Stimulated activated CD8-positive, alpha-beta memory T cell treated with anti-CD3 and anti-CD28 coated beads, Interleukin-15, amount 100 ng/mL, for 24 hours (primary cell): ENCODE data around the gene TMX2.
"Not testable (repeated sequence)": the region's sequence is repeated elsewhere in the genome, so short reads cannot be mapped to it uniquely, and the experiment has no call there.

Source experiments
- DNase-seq: peaks from one replicate; pipeline ENCODE4 v3.0.0-alpha.2; 2020; ENCODE audit warnings: low read depth

Gene TMX2

GRCh38 chr11:57712256-57713150 lies at the start of gene TMX2:
Gene TMX2, plus strand, starts transcription at chr11:57712593. Its CDS starts 26 bp downstream, at chr11:57712619.
- peak; percentile 71 for DNase-seq

- DNase-seq: no peak
These were observed 49.5 kb upstream of the TMX2 start for GRCh38 chr11:57662893-57663292.

GRCh38 chr11:57663975-57664374 lies 48.4 kb upstream of the TMX2 start:
- DNase-seq: no peak

- DNase-seq: peak; percentile 58
These were observed 45.2 kb upstream of the TMX2 start for GRCh38 chr11:57667117-57667735.

- DNase-seq: peak; percentile 97
These were observed 44.5 kb upstream of the TMX2 start, which contains the start of gene ZDHHC5 for GRCh38 chr11:57667736-57668433. Gene ZDHHC5, plus strand, starts transcription at chr11:57668114. Its CDS starts 4,977 bp downstream, at chr11:57673091.

GRCh38 chr11:57668434-57668782 lies 44.0 kb upstream of the TMX2 start:
- DNase-seq: no peak

- no peak for DNase-seq
These were observed 38.1 kb upstream of the TMX2 start for GRCh38 chr11:57674251-57674650.

- DNase-seq: no peak
These were observed 37.0 kb upstream of the TMX2 start for GRCh38 chr11:57675176-57675941.

GRCh38 chr11:57679396-57679795 lies 33.0 kb upstream of the TMX2 start:
- DNase-seq: no peak

GRCh38 chr11:57680552-57680874 lies 31.9 kb upstream of the TMX2 start:
- no peak for DNase-seq

GRCh38 chr11:57681168-57681567 lies 31.2 kb upstream of the TMX2 start:
- no peak for DNase-seq

- not testable (repeated sequence) for DNase-seq
These were observed 21.9 kb upstream of the TMX2 start for GRCh38 chr11:57690474-57690873.

GRCh38 chr11:57698843-57699365 lies 13.5 kb upstream of the TMX2 start:
- no peak for DNase-seq

- no peak for DNase-seq
These were observed 12.6 kb upstream of the TMX2 start for GRCh38 chr11:57699813-57700212.

GRCh38 chr11:57700425-57700824 lies 12.0 kb upstream of the TMX2 start:
- no peak for DNase-seq

- DNase-seq: no peak
These were observed 9.1 kb upstream of the TMX2 start for GRCh38 chr11:57703341-57703740.

- DNase-seq: no peak
These were observed 7.5 kb upstream of the TMX2 start for GRCh38 chr11:57704932-57705331.

GRCh38 chr11:57705432-57705831 lies 7.0 kb upstream of the TMX2 start:
- not testable (repeated sequence) for DNase-seq

- no peak for DNase-seq
These were observed 2.5 kb upstream of the TMX2 start for GRCh38 chr11:57709802-57710367.

- peak; percentile 49 for DNase-seq
These were observed 758 bp upstream of the TMX2 start, which contains the start of gene MED19 for GRCh38 chr11:57711414-57712255. Gene MED19, minus strand, starts transcription at chr11:57712215. Its CDS starts 36 bp downstream, at chr11:57712179.
